Measurements from ENCODE around the gene PLXDC2. TPM values are rescaled to one million over a fixed set of nuclear protein-coding genes. Genes with fewer than 3 reads are reported as not detected.
"Not testable (repeated sequence)": the region's sequence is repeated elsewhere in the genome, so short reads cannot be mapped to it uniquely, and the experiment has no call there.

Gene PLXDC2
- total RNA-seq, 2 donors from 2014 or later: not detected

- Mint-ChIP-seq H3K27ac (no peak overlapping the region), H3K4me3 (no peak overlapping the region), H3K9me3 (peaks cover 14% of the 10 kb centered on the region), H3K27me3 (no peaks in the 10 kb centered on the region), H3K4me1 (no peaks in the 10 kb centered on the region), H3K36me3 (ENCODE audit: low read depth) (no peaks in the 10 kb centered on the region)
- ATAC-seq (replicated peaks): no peak
Measured at GRCh38 chr10:20004087-20004523, 187.9 kb downstream of the PLXDC2 start.

GRCh38 chr10:20005638-20006037 is 189.4 kb downstream of the PLXDC2 start:
- H3K27me3 Mint-ChIP-seq: no peaks in the 10 kb centered on the region
- no peaks in the 10 kb centered on the region for H3K4me1 Mint-ChIP-seq
- ATAC-seq (replicated peaks): no peak
- peaks cover 10% of the 10 kb centered on the region for H3K9me3 Mint-ChIP-seq
- no peak overlapping the region for H3K4me3 Mint-ChIP-seq
- no peaks in the 10 kb centered on the region for H3K36me3 Mint-ChIP-seq (ENCODE audit: low read depth)
- no peak overlapping the region for H3K27ac Mint-ChIP-seq

GRCh38 chr10:20006169-20006870 is 190.1 kb downstream of the PLXDC2 start:
- H3K27ac Mint-ChIP-seq: no peak overlapping the region
- H3K9me3 Mint-ChIP-seq: peaks cover 10% of the 10 kb centered on the region
- ATAC-seq (replicated peaks): no peak
- no peaks in the 10 kb centered on the region for H3K4me1 Mint-ChIP-seq
- no peak overlapping the region for H3K4me3 Mint-ChIP-seq
- no peaks in the 10 kb centered on the region for H3K27me3 Mint-ChIP-seq
- H3K36me3 Mint-ChIP-seq (ENCODE audit: low read depth): no peaks in the 10 kb centered on the region

GRCh38 chr10:20007426-20007825 is 191.2 kb downstream of the PLXDC2 start:
- H3K4me3 Mint-ChIP-seq: no peak overlapping the region
- no peaks in the 10 kb centered on the region for H3K36me3 Mint-ChIP-seq (ENCODE audit: low read depth)
- no peaks in the 10 kb centered on the region for H3K4me1 Mint-ChIP-seq
- H3K9me3 Mint-ChIP-seq: peaks cover 9% of the 10 kb centered on the region
- no peaks in the 10 kb centered on the region for H3K27me3 Mint-ChIP-seq
- no peak for ATAC-seq (replicated peaks)
- no peak overlapping the region for H3K27ac Mint-ChIP-seq

- no peak for ATAC-seq (replicated peaks)
- H3K27me3 Mint-ChIP-seq: no peaks in the 10 kb centered on the region
- peaks cover 14% of the 10 kb centered on the region for H3K9me3 Mint-ChIP-seq
- no peak overlapping the region for H3K4me3 Mint-ChIP-seq
- H3K4me1 Mint-ChIP-seq: no peaks in the 10 kb centered on the region
- H3K36me3 Mint-ChIP-seq (ENCODE audit: low read depth): no peaks in the 10 kb centered on the region
- no peak overlapping the region for H3K27ac Mint-ChIP-seq
Measured at GRCh38 chr10:20013991-20014750, 197.9 kb downstream of the PLXDC2 start.

GRCh38 chr10:20017961-20018360 is 201.7 kb downstream of the PLXDC2 start:
- Mint-ChIP-seq H3K9me3 (peaks cover 18% of the 10 kb centered on the region), H3K27ac (no peak overlapping the region), H3K27me3 (no peaks in the 10 kb centered on the region), H3K4me3 (no peak overlapping the region), H3K4me1 (no peaks in the 10 kb centered on the region), H3K36me3 (ENCODE audit: low read depth) (no peaks in the 10 kb centered on the region)
- no peak for ATAC-seq (replicated peaks)

GRCh38 chr10:20020677-20021076 is 204.4 kb downstream of the PLXDC2 start:
- H3K4me3 Mint-ChIP-seq: no peak overlapping the region
- no peak for ATAC-seq (replicated peaks)
- no peaks in the 10 kb centered on the region for H3K27me3 Mint-ChIP-seq
- no peaks in the 10 kb centered on the region for H3K36me3 Mint-ChIP-seq (ENCODE audit: low read depth)
- peaks cover 9% of the 10 kb centered on the region for H3K9me3 Mint-ChIP-seq
- H3K27ac Mint-ChIP-seq: no peak overlapping the region
- H3K4me1 Mint-ChIP-seq: no peaks in the 10 kb centered on the region

GRCh38 chr10:20029523-20029922 is 213.3 kb downstream of the PLXDC2 start:
- H3K27ac Mint-ChIP-seq: no peak overlapping the region
- H3K4me3 Mint-ChIP-seq: no peak overlapping the region
- no peaks in the 10 kb centered on the region for H3K27me3 Mint-ChIP-seq
- H3K36me3 Mint-ChIP-seq (ENCODE audit: low read depth): no peaks in the 10 kb centered on the region
- H3K9me3 Mint-ChIP-seq: peaks cover 9% of the 10 kb centered on the region
- no peak for ATAC-seq (replicated peaks)
- no peaks in the 10 kb centered on the region for H3K4me1 Mint-ChIP-seq

- Mint-ChIP-seq H3K9me3 (peaks cover 9% of the 10 kb centered on the region), H3K4me1 (no peaks in the 10 kb centered on the region), H3K27me3 (no peaks in the 10 kb centered on the region), H3K27ac (no peak overlapping the region), H3K36me3 (ENCODE audit: low read depth) (no peaks in the 10 kb centered on the region), H3K4me3 (no peak overlapping the region)
- ATAC-seq (replicated peaks): no peak
Measured at GRCh38 chr10:20033476-20033875, 217.2 kb downstream of the PLXDC2 start.

- H3K4me3 Mint-ChIP-seq: no peak overlapping the region
- no peaks in the 10 kb centered on the region for H3K4me1 Mint-ChIP-seq
- H3K36me3 Mint-ChIP-seq (ENCODE audit: low read depth): no peaks in the 10 kb centered on the region
- no peaks in the 10 kb centered on the region for H3K27me3 Mint-ChIP-seq
- H3K9me3 Mint-ChIP-seq: peaks cover 9% of the 10 kb centered on the region
- no peak overlapping the region for H3K27ac Mint-ChIP-seq
- no peak for ATAC-seq (replicated peaks)
Measured at GRCh38 chr10:20034732-20035131, 218.5 kb downstream of the PLXDC2 start.

- Mint-ChIP-seq H3K9me3 (peaks cover 10% of the 10 kb centered on the region), H3K27me3 (no peaks in the 10 kb centered on the region), H3K36me3 (ENCODE audit: low read depth) (no peaks in the 10 kb centered on the region), H3K4me3 (no peak overlapping the region), H3K27ac (no peak overlapping the region), H3K4me1 (no peaks in the 10 kb centered on the region)
- ATAC-seq (replicated peaks): no peak
Measured at GRCh38 chr10:20040012-20040411, 223.8 kb downstream of the PLXDC2 start.

- ATAC-seq (replicated peaks): no peak
- H3K36me3 Mint-ChIP-seq (ENCODE audit: low read depth): no peaks in the 10 kb centered on the region
- no peak overlapping the region for H3K4me3 Mint-ChIP-seq
- H3K4me1 Mint-ChIP-seq: no peaks in the 10 kb centered on the region
- peaks cover 10% of the 10 kb centered on the region for H3K9me3 Mint-ChIP-seq
- H3K27ac Mint-ChIP-seq: no peak overlapping the region
- no peaks in the 10 kb centered on the region for H3K27me3 Mint-ChIP-seq
Measured at GRCh38 chr10:20041931-20042330, 225.7 kb downstream of the PLXDC2 start.

- peaks cover 15% of the 10 kb centered on the region for H3K9me3 Mint-ChIP-seq
- not testable (repeated sequence) for ATAC-seq (replicated peaks); H3K4me1 Mint-ChIP-seq; H3K4me3 Mint-ChIP-seq; H3K27me3 Mint-ChIP-seq; H3K36me3 Mint-ChIP-seq (ENCODE audit: low read depth); H3K27ac Mint-ChIP-seq
Measured at GRCh38 chr10:20045100-20045499, 228.9 kb downstream of the PLXDC2 start.

- Mint-ChIP-seq H3K4me3 (no peak overlapping the region), H3K36me3 (ENCODE audit: low read depth) (no peaks in the 10 kb centered on the region), H3K27ac (no peak overlapping the region), H3K9me3 (peaks cover 9% of the 10 kb centered on the region), H3K4me1 (no peaks in the 10 kb centered on the region), H3K27me3 (no peaks in the 10 kb centered on the region)
- no peak for ATAC-seq (replicated peaks)
Measured at GRCh38 chr10:20048161-20048560, 231.9 kb downstream of the PLXDC2 start.

- Mint-ChIP-seq H3K4me3 (no peak overlapping the region), H3K27me3 (no peaks in the 10 kb centered on the region), H3K27ac (no peak overlapping the region), H3K4me1 (no peaks in the 10 kb centered on the region), H3K9me3 (peaks cover 11% of the 10 kb centered on the region), H3K36me3 (ENCODE audit: low read depth) (no peaks in the 10 kb centered on the region)
- no peak for ATAC-seq (replicated peaks)
Measured at GRCh38 chr10:20058135-20058534, 241.9 kb downstream of the PLXDC2 start.
